ENCODE data around the gene TMEM39A.

The TMEM39A gene

DNA sequence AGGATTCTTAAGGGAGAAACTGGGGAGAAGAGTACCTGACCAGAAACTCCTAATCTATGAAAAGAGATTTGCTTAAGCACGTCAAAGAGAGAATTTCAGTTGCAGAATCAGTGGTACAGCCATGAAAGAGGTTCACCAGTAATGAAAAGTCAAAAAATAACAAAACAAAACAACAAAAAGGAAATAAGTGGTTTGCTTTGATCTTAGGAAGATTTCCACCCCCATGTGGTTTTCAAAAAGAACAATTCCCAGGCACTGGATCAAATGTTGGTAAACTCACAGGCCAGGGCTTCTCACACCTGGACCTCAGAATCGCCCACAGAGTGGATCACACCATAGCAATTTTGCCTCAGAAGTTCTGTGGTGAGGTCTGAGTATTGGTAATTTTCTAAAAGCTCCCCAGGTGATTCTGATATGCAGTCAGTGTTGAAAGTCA, 67.5 kb downstream of the TMEM39A start:
- no peak for DNase-seq

DNA sequence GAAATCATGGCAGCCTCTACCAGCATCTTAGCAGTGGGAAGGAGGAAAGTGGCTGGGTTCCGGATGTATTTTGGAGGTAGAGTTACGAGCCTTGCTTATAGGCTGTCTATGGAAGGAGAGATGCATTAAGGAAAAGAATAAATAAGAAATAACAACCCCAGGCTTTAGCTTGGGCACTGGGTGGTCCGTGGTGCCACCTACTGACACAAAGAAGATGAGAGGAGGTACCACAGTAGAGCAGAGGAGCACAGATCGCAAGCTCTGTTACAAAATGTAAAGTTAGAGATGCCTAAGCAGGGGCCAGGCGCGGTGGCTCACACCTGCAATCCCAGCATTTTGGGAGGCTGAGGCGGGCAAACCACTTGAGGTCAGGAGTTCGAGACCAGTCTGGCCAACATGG, 74.8 kb downstream of the TMEM39A start:
- no peak for DNase-seq

DNA sequence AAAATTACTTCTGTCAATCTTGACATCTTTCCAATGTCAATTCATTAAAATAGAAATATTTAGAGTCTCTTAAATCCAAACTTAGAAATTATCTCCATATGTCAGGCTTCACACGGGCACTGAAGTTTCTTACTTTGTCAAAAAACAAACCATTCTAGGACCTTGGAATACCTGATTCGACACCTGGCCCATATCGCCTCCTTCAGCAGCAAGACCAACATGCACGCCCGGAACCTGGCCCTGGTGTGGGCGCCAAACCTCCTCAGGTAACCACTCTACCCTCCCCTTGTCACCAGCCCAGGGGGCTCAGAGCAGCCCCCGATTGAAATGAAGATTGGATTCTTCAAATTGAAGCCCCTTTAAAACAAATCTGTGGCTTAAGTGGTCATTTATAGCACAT, 81.3 kb downstream of the TMEM39A start:
- no peak for DNase-seq

DNA sequence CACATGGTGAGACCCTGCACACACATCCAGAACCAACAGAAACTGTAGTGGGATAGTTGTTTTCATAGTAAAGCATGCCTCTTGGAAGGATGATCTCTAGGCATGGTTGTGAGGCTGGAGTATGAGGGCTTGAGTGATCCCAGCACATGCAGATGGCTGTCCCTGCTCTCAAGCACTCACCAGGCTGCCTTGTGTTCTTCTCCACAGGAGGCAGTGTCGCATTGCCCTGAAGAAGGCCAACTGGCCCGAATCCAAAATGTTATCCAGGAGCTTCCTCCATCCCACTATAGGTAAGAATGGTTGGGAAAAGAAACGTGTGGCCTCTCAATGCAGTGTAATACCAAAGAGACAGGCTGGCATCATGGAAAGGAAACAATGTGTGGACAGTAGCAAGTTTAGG, 82.7 kb downstream of the TMEM39A start:
- no peak for DNase-seq

All from right hindlimb (tissue), 1 donor.